Measurements from ENCODE around the gene UTF1. TPM values are rescaled to one million over a fixed set of nuclear protein-coding genes. Genes with fewer than 3 reads are reported as not detected.

The UTF1 gene
- total RNA-seq, 2 donors from 2014 or later: 9.2 TPM; not detected in 1

DNA sequence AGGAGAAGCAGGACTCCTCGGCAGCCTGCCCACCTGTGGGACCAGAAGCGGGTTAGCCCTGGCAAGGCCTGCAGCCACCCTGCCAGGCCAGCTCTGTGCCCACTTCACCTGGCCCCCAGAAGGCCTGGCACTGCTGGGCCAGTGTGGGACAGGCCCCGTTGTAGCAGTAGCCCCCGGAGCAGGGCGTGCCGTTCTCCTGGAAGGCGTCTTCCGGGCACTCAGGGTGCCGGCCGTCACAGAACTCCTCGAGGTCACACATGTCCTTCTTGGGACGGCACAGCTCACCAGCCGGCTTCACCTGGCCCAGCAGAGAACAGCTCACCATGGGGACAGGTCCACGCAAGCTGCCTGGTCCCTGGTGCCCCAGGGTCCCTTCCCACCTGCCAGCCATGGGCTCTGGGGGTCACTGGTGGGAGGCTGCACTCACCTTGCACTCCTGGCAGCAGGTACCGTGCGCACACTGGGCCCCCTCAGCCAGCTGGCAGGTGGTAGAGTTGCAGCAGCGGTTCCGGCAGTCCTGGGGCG is 40.8 kb downstream of the UTF1 start:
- Histone ChIP-seq H3K27me3 (replicated peaks; ENCODE audit: insufficient read depth) (no peaks in the 10 kb centered on the region), H3K9me3 (no peaks in the 10 kb centered on the region), H3K4me3 (no peak overlapping the region), H3K4me1 (replicated peaks) (no peaks in the 10 kb centered on the region), H3K36me3 (no peaks in the 10 kb centered on the region), H3K27ac (no peak overlapping the region)
- 91% methylated on average over 19 of the region's 19 CpGs for WGBS
- intact Hi-C loops (cut with DNase I): no loop called here
- TF ChIP-seq, protein P1, sequence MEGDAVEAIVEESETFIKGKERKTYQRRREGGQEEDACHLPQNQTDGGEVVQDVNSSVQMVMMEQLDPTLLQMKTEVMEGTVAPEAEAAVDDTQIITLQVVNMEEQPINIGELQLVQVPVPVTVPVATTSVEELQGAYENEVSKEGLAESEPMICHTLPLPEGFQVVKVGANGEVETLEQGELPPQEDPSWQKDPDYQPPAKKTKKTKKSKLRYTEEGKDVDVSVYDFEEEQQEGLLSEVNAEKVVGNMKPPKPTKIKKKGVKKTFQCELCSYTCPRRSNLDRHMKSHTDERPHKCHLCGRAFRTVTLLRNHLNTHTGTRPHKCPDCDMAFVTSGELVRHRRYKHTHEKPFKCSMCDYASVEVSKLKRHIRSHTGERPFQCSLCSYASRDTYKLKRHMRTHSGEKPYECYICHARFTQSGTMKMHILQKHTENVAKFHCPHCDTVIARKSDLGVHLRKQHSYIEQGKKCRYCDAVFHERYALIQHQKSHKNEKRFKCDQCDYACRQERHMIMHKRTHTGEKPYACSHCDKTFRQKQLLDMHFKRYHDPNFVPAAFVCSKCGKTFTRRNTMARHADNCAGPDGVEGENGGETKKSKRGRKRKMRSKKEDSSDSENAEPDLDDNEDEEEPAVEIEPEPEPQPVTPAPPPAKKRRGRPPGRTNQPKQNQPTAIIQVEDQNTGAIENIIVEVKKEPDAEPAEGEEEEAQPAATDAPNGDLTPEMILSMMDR (IDR thresholded peaks at IDR 0.05): no peak
- TF ChIP-seq POLR2A (IDR thresholded peaks at IDR 0.05) (no peak), POLR2AphosphoS5 (IDR thresholded peaks at IDR 0.05) (no peak)
- DNase-seq (ENCODE audit: low spot score): no peak

DNA sequence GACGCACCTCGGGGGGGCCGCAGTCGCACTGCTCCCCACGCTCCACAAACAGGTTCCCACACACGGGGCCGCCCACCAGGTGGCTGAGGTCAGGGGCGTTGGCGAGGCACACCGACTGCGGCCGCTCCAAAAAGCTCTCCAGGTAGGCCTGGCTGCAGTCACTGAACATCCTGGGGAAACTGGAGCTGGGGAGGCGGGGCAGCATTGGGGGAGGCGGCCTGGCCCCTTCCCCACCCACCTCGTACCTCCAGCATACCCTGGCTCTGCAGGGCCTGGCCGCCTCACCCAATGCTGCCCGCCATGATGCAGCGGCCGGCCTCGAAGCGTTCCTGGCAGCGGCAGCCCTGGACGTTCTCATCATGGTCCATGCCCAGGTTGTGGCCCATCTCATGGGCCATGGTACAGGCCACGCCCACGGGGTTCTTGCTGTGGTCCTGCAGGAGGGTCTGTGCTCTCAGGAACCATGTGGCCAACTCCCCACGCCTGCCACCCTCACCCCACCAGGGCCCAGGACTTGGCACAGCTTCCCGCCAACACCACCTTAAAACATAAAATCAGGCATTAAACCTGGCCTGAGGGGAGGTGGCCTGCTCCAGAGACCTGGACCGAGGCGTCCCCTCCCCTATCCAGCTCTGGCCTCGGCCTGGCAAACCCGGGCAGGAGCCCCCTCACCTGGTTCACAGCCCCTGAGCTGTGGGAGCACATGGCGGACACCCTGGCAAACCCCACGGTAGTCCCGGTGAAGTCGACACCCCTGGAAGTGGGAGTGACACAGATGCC is 41.7 kb downstream of the UTF1 start:
- no peaks in the 10 kb centered on the region for H3K36me3 ChIP-seq

DNA sequence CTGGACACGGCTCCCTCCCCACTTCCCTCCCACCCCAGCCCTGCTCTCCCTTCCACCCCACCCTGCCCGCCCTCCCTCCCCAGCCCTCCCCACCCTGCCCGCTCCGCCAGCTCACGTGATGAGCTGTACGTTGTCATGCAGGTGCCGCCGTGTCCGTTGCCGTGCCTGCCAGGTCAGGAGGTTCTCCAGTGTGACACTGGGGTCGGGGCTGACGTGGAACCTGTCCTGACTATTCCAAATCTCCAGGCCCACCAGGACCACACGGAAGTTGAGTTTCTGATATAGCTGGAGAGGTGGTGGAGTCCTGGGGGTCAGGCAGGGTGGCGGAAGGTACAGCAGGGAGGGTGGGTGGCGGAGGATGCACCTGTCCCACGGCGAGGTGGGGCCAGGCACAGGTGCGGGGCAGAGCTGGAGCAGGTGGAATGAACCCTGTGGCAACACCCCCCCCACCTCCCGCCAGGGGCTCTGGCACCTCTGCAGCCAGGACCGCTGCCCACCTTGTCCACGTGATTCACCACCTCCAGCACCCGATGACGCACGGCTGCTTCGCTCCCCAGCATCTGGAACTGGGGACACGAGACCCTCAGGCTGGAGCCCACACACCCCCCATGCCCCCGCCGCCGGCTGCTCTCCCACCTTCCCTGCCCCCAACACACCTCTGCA is 42.4 kb downstream of the UTF1 start:
- Histone ChIP-seq H3K27me3 (replicated peaks; ENCODE audit: insufficient read depth) (no peaks in the 10 kb centered on the region), H3K36me3 (no peaks in the 10 kb centered on the region), H3K4me3 (no peak overlapping the region), H3K27ac (no peak overlapping the region), H3K9me3 (no peaks in the 10 kb centered on the region), H3K4me1 (replicated peaks) (no peaks in the 10 kb centered on the region)
- 83% methylated on average over 22 of the region's 29 CpGs for WGBS
- intact Hi-C loops (cut with DNase I): no loop called here
- DNase-seq (ENCODE audit: low spot score): no peak
- TF ChIP-seq POLR2A (IDR thresholded peaks at IDR 0.05) (no peak), POLR2AphosphoS5 (IDR thresholded peaks at IDR 0.05) (no peak)
- TF ChIP-seq, protein P1 (IDR thresholded peaks at IDR 0.05): no peak

More for the DNA sequence above, 41.7 kb downstream of the UTF1 start:
- Histone ChIP-seq H3K27me3 (replicated peaks; ENCODE audit: insufficient read depth) (no peaks in the 10 kb centered on the region), H3K4me3 (no peak overlapping the region), H3K27ac (no peak overlapping the region), H3K9me3 (no peaks in the 10 kb centered on the region), H3K4me1 (replicated peaks) (no peaks in the 10 kb centered on the region)
- TF ChIP-seq POLR2AphosphoS5 (IDR thresholded peaks at IDR 0.05) (no peak), POLR2A (IDR thresholded peaks at IDR 0.05) (no peak)
- TF ChIP-seq, protein P1 (IDR thresholded peaks at IDR 0.05): no peak
- intact Hi-C loops (cut with DNase I): no loop called here
- DNase-seq (ENCODE audit: low spot score): no peak
- 86% methylated on average over 32 of the region's 35 CpGs for WGBS

DNA sequence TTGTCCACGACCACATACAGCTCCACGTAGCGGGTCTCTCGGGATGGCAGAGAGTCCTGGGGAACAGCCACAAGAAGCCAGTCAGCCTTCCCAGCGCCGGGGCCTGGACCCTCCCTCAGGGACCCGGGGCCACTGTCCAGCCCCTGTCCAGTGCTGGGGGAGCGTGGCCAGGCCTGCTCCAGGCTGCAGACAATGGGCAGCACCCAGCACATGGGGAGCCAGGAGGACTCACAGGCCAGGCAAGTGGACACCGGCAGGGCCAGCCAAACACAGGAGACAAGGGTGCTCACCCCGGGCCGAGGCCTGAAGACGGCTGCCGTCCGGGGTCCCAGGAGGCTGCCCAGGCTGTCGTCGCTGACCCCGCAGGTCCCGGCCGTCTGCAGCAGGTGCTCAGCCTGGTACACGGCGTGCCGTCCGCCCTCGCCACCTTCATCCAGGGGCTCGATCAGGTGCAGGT is 43.0 kb downstream of the UTF1 start:
- no peak for DNase-seq (ENCODE audit: low spot score)
- peaks cover 1% of the 10 kb centered on the region for H3K4me1 ChIP-seq (replicated peaks)
- no peak overlapping the region for H3K4me3 ChIP-seq
- H3K9me3 ChIP-seq: no peaks in the 10 kb centered on the region
- no peak overlapping the region for H3K27ac ChIP-seq
- WGBS: 91% methylated on average over 25 of the region's 25 CpGs
- H3K27me3 ChIP-seq (replicated peaks; ENCODE audit: insufficient read depth): no peaks in the 10 kb centered on the region
- no peaks in the 10 kb centered on the region for H3K36me3 ChIP-seq
- no peak for TF ChIP-seq POLR2AphosphoS5 (IDR thresholded peaks at IDR 0.05)
- TF ChIP-seq, protein P1 (IDR thresholded peaks at IDR 0.05): no peak
- no peak for TF ChIP-seq POLR2A (IDR thresholded peaks at IDR 0.05)
- intact Hi-C loops (cut with DNase I): no loop called here

Measured in prostate gland (tissue), 2 donors.